Uterus (tissue), 4 donors: ENCODE data around the gene ARSD. TPM values are rescaled to one million over a fixed set of nuclear protein-coding genes. Genes with fewer than 3 reads are reported as not detected.

Source experiments
- DNase-seq, 2 donors: peaks; one replicate each; pipeline ENCODE4 v3.0.0-alpha.2; 2019 to 2020
- H3K27ac ChIP-seq, 2 donors: fragments of 200-600 bp; sonication (generic); 1 replicate in 1 of 2; 2 replicates in 1 of 2; pipeline ENCODE4 v1.5.1; 2016 to 2018
- H3K27me3 ChIP-seq, 2 donors: fragments of 200-600 bp; sonication (generic); one replicate each; pipeline ENCODE4 v1.5.1; 2018 to 2019; ENCODE audit warnings: control low read depth in 1 of 2
- H3K36me3 ChIP-seq, 2 donors: fragments of 200-600 bp; sonication (generic); one replicate each; pipeline ENCODE4 v1.5.1; 2019; ENCODE audit warnings: control low read depth in 1 of 2
- H3K4me1 ChIP-seq, 2 donors: fragments of 200-600 bp; sonication (generic); one replicate each; pipeline ENCODE4 v1.5.1; 2018 to 2019; ENCODE audit warnings: control low read depth in 1 of 2
- H3K4me3 ChIP-seq, 2 donors: fragments of 200-600 bp; sonication (generic); 1 replicate in 1 of 2; 2 replicates in 1 of 2; pipeline ENCODE4 v1.5.1; 2018 to 2019; ENCODE audit warnings: mild to moderate bottlenecking in 1 of 2
- H3K9me3 ChIP-seq, 2 donors: fragments of 200-600 bp; sonication (generic); one replicate each; pipeline ENCODE4 v1.5.1; 2019; ENCODE audit warnings: control low read depth in 1 of 2
- POLR2A ChIP-seq, 2 donors: fragments of 450-650 bp; IDR thresholded peaks; one replicate each; pipeline ENCODE4 v1.6.1; 2016; ENCODE audit warnings: antibody characterized with exemption in 2 of 2, mild to moderate bottlenecking in 1 of 2, moderate library complexity in 1 of 2
- intact Hi-C: fragments of 100-400 bp; cut with DNase I; formaldehyde crosslinking; loops from one replicate; pipeline ENCODE4 v1.15.1; 2023; ENCODE audit warnings: low total_unique reads
- total RNA-seq, 4 donors: library from RNA; depleted of rRNA in 3 of 4; stranded (reverse); fragments of >200 nt in 3 of 4; gene quantifications; one replicate each; pipeline versions ENCODE4 v1.1.0 to v1.2.4, GENCODE V29; 2014 to 2023
- TF ChIP-seq, protein P1 (sequence below), 4 experiments: fragments of 200-600 bp in 2 of 4; fragments of 450-650 bp in 2 of 4; sonication (generic) in 2 of 4; IDR thresholded peaks; one replicate each; pipeline ENCODE4 v1.5.1; 2016 to 2019; ENCODE audit warnings: antibody characterized with exemption in 4 of 4, mild to moderate bottlenecking in 2 of 4, moderate library complexity in 1 of 4
- donor health status: DM: yes; HTN: yes; CAD: no.

ARSD gene
- total RNA-seq, 4 donors from 2014 or later = 14.3 to 46.8 (median 25.5) TPM

DNA sequence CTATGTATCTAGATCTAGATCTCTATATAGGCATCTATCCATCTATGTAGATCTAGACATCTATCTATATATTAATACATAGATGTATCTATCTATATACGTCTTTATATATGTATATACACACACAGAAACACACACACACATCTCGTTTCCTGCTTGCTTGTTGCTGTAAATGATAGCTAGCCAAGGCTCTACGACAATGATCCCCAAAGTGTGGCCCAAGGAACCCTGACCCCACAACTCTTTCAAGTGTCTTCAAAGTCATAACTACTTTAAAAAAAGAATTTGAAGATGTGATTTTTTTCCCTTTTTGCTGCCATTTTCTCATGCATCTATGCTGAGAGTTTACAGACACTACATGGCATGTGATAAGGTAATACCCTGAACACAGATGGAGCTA, 71.6 kb downstream of the ARSD start:
- Histone ChIP-seq H3K4me1 (no peaks in the 10 kb centered on the region), H3K9me3 (no peaks in the 10 kb centered on the region)

DNA sequence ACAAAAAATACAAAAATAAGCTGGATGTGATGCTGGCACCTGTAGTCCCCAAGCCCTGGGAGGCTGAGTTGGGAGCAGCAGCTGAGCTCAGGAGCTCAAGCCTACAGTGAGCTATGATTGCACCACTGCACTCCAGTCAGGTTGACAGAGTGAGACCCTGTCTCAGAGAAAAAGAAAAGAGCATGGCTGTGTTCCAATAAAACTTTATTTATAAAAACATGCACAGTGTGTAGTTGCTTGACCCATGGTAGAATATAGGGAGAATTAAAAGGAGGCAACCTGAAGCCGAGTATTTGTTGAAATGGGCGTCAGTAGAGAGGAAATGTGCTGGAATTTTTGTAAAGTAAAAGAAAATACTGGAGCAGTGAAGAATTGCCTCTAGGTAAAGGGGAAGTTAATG, 73.4 kb downstream of the ARSD start:
- Histone ChIP-seq H3K4me3 (no peak overlapping the region), H3K27me3 (no peaks in the 10 kb centered on the region), H3K27ac (no peak overlapping the region), H3K4me1 (no peaks in the 10 kb centered on the region), H3K36me3 (no peaks in the 10 kb centered on the region), H3K9me3 (no peaks in the 10 kb centered on the region)
- TF ChIP-seq POLR2A (IDR thresholded peaks at IDR 0.05) = no peak
- TF ChIP-seq, protein P1, sequence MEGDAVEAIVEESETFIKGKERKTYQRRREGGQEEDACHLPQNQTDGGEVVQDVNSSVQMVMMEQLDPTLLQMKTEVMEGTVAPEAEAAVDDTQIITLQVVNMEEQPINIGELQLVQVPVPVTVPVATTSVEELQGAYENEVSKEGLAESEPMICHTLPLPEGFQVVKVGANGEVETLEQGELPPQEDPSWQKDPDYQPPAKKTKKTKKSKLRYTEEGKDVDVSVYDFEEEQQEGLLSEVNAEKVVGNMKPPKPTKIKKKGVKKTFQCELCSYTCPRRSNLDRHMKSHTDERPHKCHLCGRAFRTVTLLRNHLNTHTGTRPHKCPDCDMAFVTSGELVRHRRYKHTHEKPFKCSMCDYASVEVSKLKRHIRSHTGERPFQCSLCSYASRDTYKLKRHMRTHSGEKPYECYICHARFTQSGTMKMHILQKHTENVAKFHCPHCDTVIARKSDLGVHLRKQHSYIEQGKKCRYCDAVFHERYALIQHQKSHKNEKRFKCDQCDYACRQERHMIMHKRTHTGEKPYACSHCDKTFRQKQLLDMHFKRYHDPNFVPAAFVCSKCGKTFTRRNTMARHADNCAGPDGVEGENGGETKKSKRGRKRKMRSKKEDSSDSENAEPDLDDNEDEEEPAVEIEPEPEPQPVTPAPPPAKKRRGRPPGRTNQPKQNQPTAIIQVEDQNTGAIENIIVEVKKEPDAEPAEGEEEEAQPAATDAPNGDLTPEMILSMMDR (IDR thresholded peaks at IDR 0.05) = no peak
- intact Hi-C loops = no loop called here
- no peak for DNase-seq

More for the DNA sequence above, 71.6 kb downstream of the ARSD start:
- intact Hi-C loops = no loop called here
- Histone ChIP-seq H3K36me3 (no peaks in the 10 kb centered on the region), H3K4me3 (no peak overlapping the region), H3K27ac (no peak overlapping the region), H3K27me3 (no peaks in the 10 kb centered on the region)
- DNase-seq = no peak
- no peak for TF ChIP-seq POLR2A (IDR thresholded peaks at IDR 0.05)
- TF ChIP-seq, protein P1 (IDR thresholded peaks at IDR 0.05) = no peak

- H3K9me3 ChIP-seq = no peaks in the 10 kb centered on the region
- intact Hi-C loops = no loop called here
- no peaks in the 10 kb centered on the region for H3K27me3 ChIP-seq
- no peaks in the 10 kb centered on the region for H3K4me1 ChIP-seq
- no peak overlapping the region for H3K27ac ChIP-seq
- H3K4me3 ChIP-seq = no peak overlapping the region
- H3K36me3 ChIP-seq = no peaks in the 10 kb centered on the region
- TF ChIP-seq, protein P1 (IDR thresholded peaks at IDR 0.05) = no peak
- no peak for TF ChIP-seq POLR2A (IDR thresholded peaks at IDR 0.05)
- DNase-seq = no peak
Measured at GRCh38 chrX:2854918-2855317, 74.2 kb downstream of the ARSD start.

Other genes with a start within 250 kb of the ARSD start
- 100 to 1,000 TPM in 3 of 4 donors, 10 to 100 TPM in 1; 81.9 to 329 (median 202) TPM for gene CD99, start 238.0 kb downstream of the ARSD start, total RNA-seq
- under 1 TPM in 1 of 4 donors, not detected in 3; 0.76 TPM for gene XG, start 177.3 kb downstream of the ARSD start, total RNA-seq
- 1 to 10 TPM in 3 of 4 donors, not detected in 1; 1.0 to 9.6 (median 2.4) TPM for gene GYG2, start 100.4 kb downstream of the ARSD start, total RNA-seq
- gene ARSH, start 77.2 kb upstream of the ARSD start, total RNA-seq = not detected
- under 1 TPM in 1 of 4 donors, not detected in 3; 0.14 TPM for gene ARSF, start 112.1 kb upstream of the ARSD start, total RNA-seq